ENCODE results near the gene CDK11B. TPM values are rescaled to one million over a fixed set of nuclear protein-coding genes. Genes with fewer than 3 reads are reported as not detected.
"Not testable (repeated sequence)": the region's sequence is repeated elsewhere in the genome, so short reads cannot be mapped to it uniquely, and the experiment has no call there.

Gene CDK11B
- polyA plus RNA-seq (2013, experiment 1 of 2): 35.7 TPM
- 39.3 TPM for polyA plus RNA-seq (2013, experiment 2 of 2)

GRCh38 chr1:1658583-1659549 lies at the start of gene CDK11B:
Gene CDK11B (minus strand): TSS chr1:1659004. CDS start chr1:1657485, 1,519 bp downstream.
- H3K4me1 ChIP-seq (ENCODE audit: control insufficient read depth, insufficient read depth, low read length, poor library complexity, severe bottlenecking); H3K9me3 ChIP-seq (ENCODE audit: control insufficient read depth, low read length): not testable (repeated sequence)
- Histone ChIP-seq H3K4me3 (ENCODE audit: extremely low read depth, insufficient read depth, low read length, poor library complexity, severe bottlenecking) (peak within 1 kb of the TSS; percentile 54), H3K36me3 (ENCODE audit: control insufficient read depth, insufficient read depth, low read length) (peaks cover 29% of the 10 kb centered on the region), H3K27ac (ENCODE audit: low read depth, low read length, severe bottlenecking) (peak within 1 kb of the TSS; percentile 99)
- WGBS, 2 experiments (ENCODE audit: insufficient coverage in 2 of 2): 0% methylated on average over 34 to 43 of the region's 96 CpGs

GRCh38 chr1:1707897-1708296 lies 49.1 kb upstream of the CDK11B start:
- H3K36me3 ChIP-seq (ENCODE audit: control insufficient read depth, insufficient read depth, low read length); H3K4me1 ChIP-seq (ENCODE audit: control insufficient read depth, insufficient read depth, low read length, poor library complexity, severe bottlenecking); H3K4me3 ChIP-seq (ENCODE audit: extremely low read depth, insufficient read depth, low read length, poor library complexity, severe bottlenecking); H3K27ac ChIP-seq (ENCODE audit: low read depth, low read length, severe bottlenecking); H3K9me3 ChIP-seq (ENCODE audit: control insufficient read depth, low read length): not testable (repeated sequence)
- WGBS, 2 experiments (ENCODE audit: insufficient coverage in 2 of 2): no CpG with 5 or more reads among the region's 20 CpGs

GRCh38 chr1:1707241-1707640 lies 48.4 kb upstream of the CDK11B start:
- not testable (repeated sequence) for H3K4me1 ChIP-seq (ENCODE audit: control insufficient read depth, insufficient read depth, low read length, poor library complexity, severe bottlenecking); H3K9me3 ChIP-seq (ENCODE audit: control insufficient read depth, low read length); H3K4me3 ChIP-seq (ENCODE audit: extremely low read depth, insufficient read depth, low read length, poor library complexity, severe bottlenecking); H3K36me3 ChIP-seq (ENCODE audit: control insufficient read depth, insufficient read depth, low read length); H3K27ac ChIP-seq (ENCODE audit: low read depth, low read length, severe bottlenecking)
- WGBS, 2 experiments (ENCODE audit: insufficient coverage in 2 of 2): no CpG with 5 or more reads among the region's 23 CpGs

GRCh38 chr1:1705623-1706022 lies 46.8 kb upstream of the CDK11B start:
- not testable (repeated sequence) for H3K9me3 ChIP-seq (ENCODE audit: control insufficient read depth, low read length); H3K4me1 ChIP-seq (ENCODE audit: control insufficient read depth, insufficient read depth, low read length, poor library complexity, severe bottlenecking); H3K27ac ChIP-seq (ENCODE audit: low read depth, low read length, severe bottlenecking); H3K36me3 ChIP-seq (ENCODE audit: control insufficient read depth, insufficient read depth, low read length); H3K4me3 ChIP-seq (ENCODE audit: extremely low read depth, insufficient read depth, low read length, poor library complexity, severe bottlenecking)
- WGBS, 2 experiments (ENCODE audit: insufficient coverage in 2 of 2): no CpG with 5 or more reads among the region's 10 CpGs

GRCh38 chr1:1704284-1704957 lies 45.6 kb upstream of the CDK11B start:
- not testable (repeated sequence) for H3K4me1 ChIP-seq (ENCODE audit: control insufficient read depth, insufficient read depth, low read length, poor library complexity, severe bottlenecking); H3K27ac ChIP-seq (ENCODE audit: low read depth, low read length, severe bottlenecking); H3K4me3 ChIP-seq (ENCODE audit: extremely low read depth, insufficient read depth, low read length, poor library complexity, severe bottlenecking); H3K9me3 ChIP-seq (ENCODE audit: control insufficient read depth, low read length); H3K36me3 ChIP-seq (ENCODE audit: control insufficient read depth, insufficient read depth, low read length)
- WGBS, 2 experiments (ENCODE audit: insufficient coverage in 2 of 2): 96 to 98% methylated on average over 14 to 19 of the region's 27 CpGs

- no peak overlapping the region for H3K27ac ChIP-seq (ENCODE audit: low read depth, low read length, severe bottlenecking)
- H3K4me3 ChIP-seq (ENCODE audit: extremely low read depth, insufficient read depth, low read length, poor library complexity, severe bottlenecking): no peak overlapping the region
- 96 to 98% methylated on average over 19 to 22 of the region's 22 CpGs for WGBS, 2 experiments (ENCODE audit: insufficient coverage in 2 of 2)
- H3K4me1 ChIP-seq (ENCODE audit: control insufficient read depth, insufficient read depth, low read length, poor library complexity, severe bottlenecking): no peaks in the 10 kb centered on the region
- no peaks in the 10 kb centered on the region for H3K9me3 ChIP-seq (ENCODE audit: control insufficient read depth, low read length)
- peaks cover 9% of the 10 kb centered on the region for H3K36me3 ChIP-seq (ENCODE audit: control insufficient read depth, insufficient read depth, low read length)
Observed at GRCh38 chr1:1703796-1704195, 45.0 kb upstream of the CDK11B start.

GRCh38 chr1:1702506-1702905 lies 43.7 kb upstream of the CDK11B start:
- H3K9me3 ChIP-seq (ENCODE audit: control insufficient read depth, low read length); H3K27ac ChIP-seq (ENCODE audit: low read depth, low read length, severe bottlenecking); H3K4me3 ChIP-seq (ENCODE audit: extremely low read depth, insufficient read depth, low read length, poor library complexity, severe bottlenecking); H3K4me1 ChIP-seq (ENCODE audit: control insufficient read depth, insufficient read depth, low read length, poor library complexity, severe bottlenecking); H3K36me3 ChIP-seq (ENCODE audit: control insufficient read depth, insufficient read depth, low read length): not testable (repeated sequence)
- WGBS, 2 experiments (ENCODE audit: insufficient coverage in 2 of 2): no CpG with 5 or more reads among the region's 18 CpGs

GRCh38 chr1:1700557-1700956 lies 41.8 kb upstream of the CDK11B start:
- not testable (repeated sequence) for H3K4me1 ChIP-seq (ENCODE audit: control insufficient read depth, insufficient read depth, low read length, poor library complexity, severe bottlenecking); H3K27ac ChIP-seq (ENCODE audit: low read depth, low read length, severe bottlenecking); H3K36me3 ChIP-seq (ENCODE audit: control insufficient read depth, insufficient read depth, low read length); H3K4me3 ChIP-seq (ENCODE audit: extremely low read depth, insufficient read depth, low read length, poor library complexity, severe bottlenecking); H3K9me3 ChIP-seq (ENCODE audit: control insufficient read depth, low read length)
- no CpG with 5 or more reads among the region's 33 CpGs for WGBS, 2 experiments (ENCODE audit: insufficient coverage in 2 of 2)

- WGBS, 2 experiments (ENCODE audit: insufficient coverage in 2 of 2): no CpG with 5 or more reads among the region's 45 CpGs
- not testable (repeated sequence) for H3K4me1 ChIP-seq (ENCODE audit: control insufficient read depth, insufficient read depth, low read length, poor library complexity, severe bottlenecking); H3K36me3 ChIP-seq (ENCODE audit: control insufficient read depth, insufficient read depth, low read length); H3K9me3 ChIP-seq (ENCODE audit: control insufficient read depth, low read length); H3K4me3 ChIP-seq (ENCODE audit: extremely low read depth, insufficient read depth, low read length, poor library complexity, severe bottlenecking); H3K27ac ChIP-seq (ENCODE audit: low read depth, low read length, severe bottlenecking)
Observed at GRCh38 chr1:1700067-1700466, 41.3 kb upstream of the CDK11B start.

GRCh38 chr1:1699061-1699460 lies 40.3 kb upstream of the CDK11B start:
- not testable (repeated sequence) for H3K36me3 ChIP-seq (ENCODE audit: control insufficient read depth, insufficient read depth, low read length); H3K4me1 ChIP-seq (ENCODE audit: control insufficient read depth, insufficient read depth, low read length, poor library complexity, severe bottlenecking); H3K4me3 ChIP-seq (ENCODE audit: extremely low read depth, insufficient read depth, low read length, poor library complexity, severe bottlenecking); H3K9me3 ChIP-seq (ENCODE audit: control insufficient read depth, low read length); H3K27ac ChIP-seq (ENCODE audit: low read depth, low read length, severe bottlenecking)
- WGBS, 2 experiments (ENCODE audit: insufficient coverage in 2 of 2): 80% methylated on average over 3 of the region's 19 CpGs; no CpG with 5 or more reads in 1 of the 2 experiments
